ENCODE data around the gene SNAPC2.

SNAPC2 gene

DNA sequence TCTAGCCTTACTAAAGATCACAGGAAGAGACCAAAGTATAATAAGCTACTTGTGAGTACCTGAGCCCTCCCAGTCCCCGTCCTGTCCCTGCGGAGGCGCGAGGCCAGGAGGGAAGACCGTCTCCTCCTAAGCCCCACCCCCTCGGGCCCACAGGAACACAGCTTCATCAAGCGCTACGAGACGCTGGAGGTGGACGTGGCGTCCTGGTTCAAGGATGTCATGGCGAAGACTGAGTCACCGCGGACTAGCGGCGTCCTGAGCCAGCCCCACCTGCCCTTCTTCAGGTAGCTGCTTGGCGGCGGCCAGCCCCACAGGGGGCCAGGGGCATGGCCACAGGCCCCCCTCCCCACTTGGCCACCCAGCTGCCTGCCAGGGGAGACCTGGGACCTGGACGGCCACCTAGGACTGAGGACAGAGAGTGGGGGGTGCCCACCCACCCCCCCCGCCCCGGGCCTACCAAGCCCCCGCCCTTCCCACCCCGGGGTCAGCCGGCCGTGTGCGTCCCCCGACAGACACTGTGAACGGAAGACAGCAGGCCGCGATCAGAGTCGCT, 7.9 kb upstream of the SNAPC2 start:
- no peaks in the 10 kb centered on the region for H3K4me1 ChIP-seq (ENCODE audit: insufficient read depth, low read length)
- WGBS = 93% methylated on average over 31 of the region's 31 CpGs
- H3K27ac ChIP-seq (ENCODE audit: low read depth, low read length) = no peak overlapping the region
- H3K4me3 ChIP-seq (ENCODE audit: low read length) = no peak overlapping the region
- H3K9ac ChIP-seq (ENCODE audit: low read depth, low read length) = no peak overlapping the region
- H3K36me3 ChIP-seq (ENCODE audit: insufficient read depth, low read length) = peaks cover 29% of the 10 kb centered on the region
- no peaks in the 10 kb centered on the region for H3K9me3 ChIP-seq (ENCODE audit: insufficient read depth, low read depth, low read length)
- peaks cover 29% of the 10 kb centered on the region for H3K27me3 ChIP-seq (ENCODE audit: insufficient read depth, low read length)

- Histone ChIP-seq H3K27me3 (ENCODE audit: insufficient read depth, low read length) (peaks cover 36% of the 10 kb centered on the region), H3K36me3 (ENCODE audit: insufficient read depth, low read length) (peaks cover 29% of the 10 kb centered on the region), H3K4me3 (ENCODE audit: low read length) (no peak overlapping the region), H3K27ac (ENCODE audit: low read depth, low read length) (no peak overlapping the region), H3K4me1 (ENCODE audit: insufficient read depth, low read length) (no peaks in the 10 kb centered on the region), H3K9ac (ENCODE audit: low read depth, low read length) (no peak overlapping the region), H3K9me3 (ENCODE audit: insufficient read depth, low read depth, low read length) (no peaks in the 10 kb centered on the region)
- WGBS = 95% methylated on average over 39 of the region's 39 CpGs
These were observed 7.2 kb upstream of the SNAPC2 start for GRCh38 chr19:7912697-7913564.

GRCh38 chr19:7913652-7914051, 6.5 kb upstream of the SNAPC2 start:
- Histone ChIP-seq H3K4me3 (ENCODE audit: low read length) (no peak overlapping the region), H3K27ac (ENCODE audit: low read depth, low read length) (no peak overlapping the region), H3K9ac (ENCODE audit: low read depth, low read length) (no peak overlapping the region), H3K27me3 (ENCODE audit: insufficient read depth, low read length) (peaks cover 44% of the 10 kb centered on the region), H3K36me3 (ENCODE audit: insufficient read depth, low read length) (peaks cover 29% of the 10 kb centered on the region), H3K4me1 (ENCODE audit: insufficient read depth, low read length) (no peaks in the 10 kb centered on the region; the same call in 1 of the 2 replicates), H3K9me3 (ENCODE audit: insufficient read depth, low read depth, low read length) (no peaks in the 10 kb centered on the region)
- 94% methylated on average over 10 of the region's 10 CpGs for WGBS

GRCh38 chr19:7914099-7914498, 6.0 kb upstream of the SNAPC2 start:
- Histone ChIP-seq H3K27me3 (ENCODE audit: insufficient read depth, low read length) (peaks cover 48% of the 10 kb centered on the region), H3K36me3 (ENCODE audit: insufficient read depth, low read length) (peaks cover 29% of the 10 kb centered on the region), H3K27ac (ENCODE audit: low read depth, low read length) (no peak overlapping the region), H3K9ac (ENCODE audit: low read depth, low read length) (no peak overlapping the region), H3K4me3 (ENCODE audit: low read length) (no peak overlapping the region), H3K4me1 (ENCODE audit: insufficient read depth, low read length) (no peaks in the 10 kb centered on the region; the same call in 1 of the 2 replicates), H3K9me3 (ENCODE audit: insufficient read depth, low read depth, low read length) (no peaks in the 10 kb centered on the region)
- 76% methylated on average over 10 of the region's 12 CpGs for WGBS

- Histone ChIP-seq H3K27ac (ENCODE audit: low read depth, low read length) (no peak within 1 kb of the TSS), H3K4me3 (ENCODE audit: low read length) (peak within 1 kb of the TSS; percentile 56; the same call in 1 of the 2 replicates), H3K9ac (ENCODE audit: low read depth, low read length) (no peak within 1 kb of the TSS), H3K4me1 (ENCODE audit: insufficient read depth, low read length) (peaks cover 2% of the 10 kb centered on the region; the same call in 1 of the 2 replicates), H3K9me3 (ENCODE audit: insufficient read depth, low read depth, low read length) (no peaks in the 10 kb centered on the region), H3K36me3 (ENCODE audit: insufficient read depth, low read length) (peaks cover 29% of the 10 kb centered on the region), H3K27me3 (ENCODE audit: insufficient read depth, low read length) (peaks cover 49% of the 10 kb centered on the region)
- WGBS = 89% methylated on average over 12 of the region's 12 CpGs
These were observed 5.5 kb upstream of the SNAPC2 start, which contains the start of gene TGFBR3L for GRCh38 chr19:7914598-7915045. Gene TGFBR3L, plus strand, starts transcription at chr19:7914830.

GRCh38 chr19:7915250-7916102, 4.7 kb upstream of the SNAPC2 start:
- 66% methylated on average over 24 of the region's 24 CpGs for WGBS
- peaks cover 49% of the 10 kb centered on the region for H3K27me3 ChIP-seq (ENCODE audit: insufficient read depth, low read length)
- no peaks in the 10 kb centered on the region for H3K9me3 ChIP-seq (ENCODE audit: insufficient read depth, low read depth, low read length)
- H3K4me1 ChIP-seq (ENCODE audit: insufficient read depth, low read length) = peaks cover 5% of the 10 kb centered on the region; the same call in 1 of the 2 replicates
- peak overlapping the region; percentile 56 for H3K4me3 ChIP-seq (ENCODE audit: low read length)
- H3K36me3 ChIP-seq (ENCODE audit: insufficient read depth, low read length) = peaks cover 21% of the 10 kb centered on the region
- H3K9ac ChIP-seq (ENCODE audit: low read depth, low read length) = no peak overlapping the region
- H3K27ac ChIP-seq (ENCODE audit: low read depth, low read length) = no peak overlapping the region

DNA sequence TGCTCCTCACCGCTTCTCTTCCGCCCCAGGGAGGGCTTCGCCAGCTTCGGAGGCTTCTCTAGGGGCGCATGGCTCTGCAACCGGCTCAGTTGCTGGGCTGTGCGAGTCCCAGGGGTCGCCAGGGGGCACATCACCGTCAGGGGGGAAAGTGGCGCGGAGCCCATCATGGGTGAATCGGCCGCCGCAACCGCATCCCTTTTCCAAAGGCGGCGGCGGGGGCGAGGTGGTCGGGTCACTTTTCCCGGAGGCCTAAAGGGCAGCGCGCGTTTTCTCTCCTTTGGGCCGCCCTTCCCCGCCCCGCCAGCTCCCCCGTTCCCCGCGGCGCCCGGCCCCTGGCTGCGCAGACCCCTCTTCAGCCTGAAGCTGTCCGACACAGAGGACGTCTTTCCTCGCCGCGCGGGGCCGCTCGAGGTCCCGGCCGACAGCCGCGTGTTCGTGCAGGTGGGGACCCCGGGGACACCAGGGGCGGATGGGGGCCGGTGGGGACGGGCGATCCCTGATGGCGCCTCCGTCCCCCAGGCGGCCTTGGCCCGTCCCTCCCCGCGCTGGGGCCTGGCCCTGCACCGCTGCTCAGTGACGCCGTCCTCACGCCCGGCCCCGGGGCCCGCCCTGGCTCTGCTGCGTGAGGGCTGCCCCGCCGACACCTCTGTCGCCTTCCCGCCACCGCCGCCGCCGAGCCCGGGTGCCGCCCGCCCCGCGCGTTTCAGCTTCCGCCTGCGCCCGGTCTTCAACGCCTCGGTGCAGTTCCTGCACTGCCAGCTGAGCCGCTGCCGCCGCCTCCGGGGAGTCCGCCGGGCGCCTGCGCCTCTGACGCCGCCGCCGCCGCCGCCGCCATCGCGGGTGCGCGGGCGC, 3.8 kb upstream of the SNAPC2 start:
- 1% methylated on average over 104 of the region's 104 CpGs for WGBS
- Histone ChIP-seq H3K9me3 (ENCODE audit: insufficient read depth, low read depth, low read length) (no peaks in the 10 kb centered on the region), H3K27ac (ENCODE audit: low read depth, low read length) (no peak overlapping the region), H3K4me3 (ENCODE audit: low read length) (peak overlapping the region; percentile 56), H3K9ac (ENCODE audit: low read depth, low read length) (peak overlapping the region; percentile 44; the same call in 1 of the 2 replicates), H3K27me3 (ENCODE audit: insufficient read depth, low read length) (peaks cover 49% of the 10 kb centered on the region), H3K36me3 (ENCODE audit: insufficient read depth, low read length) (peaks cover 14% of the 10 kb centered on the region), H3K4me1 (ENCODE audit: insufficient read depth, low read length) (peaks cover 5% of the 10 kb centered on the region; the same call in 1 of the 2 replicates)

GRCh38 chr19:7916955-7917266, 3.2 kb upstream of the SNAPC2 start:
- no peaks in the 10 kb centered on the region for H3K9me3 ChIP-seq (ENCODE audit: insufficient read depth, low read depth, low read length)
- H3K36me3 ChIP-seq (ENCODE audit: insufficient read depth, low read length) = peaks cover 9% of the 10 kb centered on the region
- WGBS = 5% methylated on average over 12 of the region's 12 CpGs
- H3K4me1 ChIP-seq (ENCODE audit: insufficient read depth, low read length) = peaks cover 5% of the 10 kb centered on the region; the same call in 1 of the 2 replicates
- H3K9ac ChIP-seq (ENCODE audit: low read depth, low read length) = no peak overlapping the region
- H3K27ac ChIP-seq (ENCODE audit: low read depth, low read length) = no peak overlapping the region
- H3K4me3 ChIP-seq (ENCODE audit: low read length) = peak overlapping the region; percentile 56
- H3K27me3 ChIP-seq (ENCODE audit: insufficient read depth, low read length) = peaks cover 49% of the 10 kb centered on the region

GRCh38 chr19:7917267-7918061, 2.7 kb upstream of the SNAPC2 start:
- H3K27ac ChIP-seq (ENCODE audit: low read depth, low read length) = no peak overlapping the region
- H3K4me3 ChIP-seq (ENCODE audit: low read length) = peak overlapping the region; percentile 56
- peaks cover 5% of the 10 kb centered on the region; the same call in 1 of the 2 replicates for H3K4me1 ChIP-seq (ENCODE audit: insufficient read depth, low read length)
- 2% methylated on average over 71 of the region's 71 CpGs for WGBS
- no peak overlapping the region for H3K9ac ChIP-seq (ENCODE audit: low read depth, low read length)
- no peaks in the 10 kb centered on the region for H3K9me3 ChIP-seq (ENCODE audit: insufficient read depth, low read depth, low read length)
- peaks cover 49% of the 10 kb centered on the region for H3K27me3 ChIP-seq (ENCODE audit: insufficient read depth, low read length)
- peaks cover 9% of the 10 kb centered on the region; the same call in 1 of the 2 replicates for H3K36me3 ChIP-seq (ENCODE audit: insufficient read depth, low read length)
